SK-N-SH treated with all-trans-retinoic acid at 6 μM for 48 hours (cell line): ENCODE data around the gene OMP.
A peak's percentile ranks its signal among the peaks of the same experiment; 100 is the strongest.

ENCODE experiments used
- ATAC-seq: fragments of 200-7000 bp; cut with Tn5 transposase; 3 replicates; pipeline ENCODE4 v1.9.1; 2020; ENCODE audit warnings: mild to moderate bottlenecking, moderate library complexity
- ARNTL ChIP-seq: fragments of 450-650 bp; formaldehyde crosslinking; IDR thresholded peaks from 2 replicates; pipeline ENCODE4 v1.5.0; 2020; ENCODE audit warnings: low read depth, mild to moderate bottlenecking, moderate library complexity, borderline replicate concordance
- BACH2 ChIP-seq: fragments of 250-450 bp; sonication (Bioruptor Pico); IDR thresholded peaks from 2 replicates; pipeline ENCODE4 v1.9.0; 2021; ENCODE audit warnings: mild to moderate bottlenecking, borderline replicate concordance
- CREB5 ChIP-seq: fragments of 250-450 bp; sonication (Bioruptor Pico); IDR thresholded peaks from 2 replicates; pipeline ENCODE4 v1.5.1; 2020; ENCODE audit warnings: low read depth, mild to moderate bottlenecking, moderate library complexity
- CSDC2 ChIP-seq: fragments of 250-450 bp; sonication (Bioruptor Pico); IDR thresholded peaks from 2 replicates; pipeline ENCODE4 v1.5.0; 2020; ENCODE audit warnings: mild to moderate bottlenecking, moderate library complexity
- CSRNP3 ChIP-seq: fragments of 250-450 bp; sonication (Bioruptor Pico); IDR thresholded peaks from 2 replicates; pipeline ENCODE4 v1.5.1; 2021; ENCODE audit warnings: mild to moderate bottlenecking, moderate library complexity
- ESRRG ChIP-seq: fragments of 250-450 bp; sonication (Bioruptor Pico); IDR thresholded peaks from 2 replicates; pipeline ENCODE4 v1.6.1; 2021; ENCODE audit warnings: mild to moderate bottlenecking
- GLIS3 ChIP-seq: fragments of 250-450 bp; sonication (Bioruptor Pico); IDR thresholded peaks from 2 replicates; pipeline ENCODE4 v1.5.0; 2020; ENCODE audit warnings: mild to moderate bottlenecking, moderate library complexity
- ISL1 ChIP-seq: fragments of 250-450 bp; sonication (Bioruptor Pico); IDR thresholded peaks from 2 replicates; pipeline ENCODE4 v2.1.2; 2022; ENCODE audit warnings: mild to moderate bottlenecking, moderate library complexity
- OSR1 ChIP-seq: fragments of 250-450 bp; sonication (Bioruptor Pico); IDR thresholded peaks from 2 replicates; pipeline ENCODE4 v1.8.0; 2022; ENCODE audit warnings: moderate library complexity, mild to moderate bottlenecking, inconsistent platforms
- PATZ1 ChIP-seq: fragments of 250-450 bp; sonication (Bioruptor Pico); IDR thresholded peaks from 2 replicates; pipeline ENCODE4 v1.8.0; 2020; ENCODE audit warnings: mild to moderate bottlenecking, moderate library complexity, borderline replicate concordance
- POU6F1 ChIP-seq: fragments of 250-450 bp; sonication (Bioruptor Pico); IDR thresholded peaks from 2 replicates; pipeline ENCODE4 v1.8.0; 2021; ENCODE audit warnings: low read depth, mild to moderate bottlenecking, moderate library complexity, borderline replicate concordance
- PPARA ChIP-seq: fragments of 250-450 bp; sonication (Bioruptor Pico); IDR thresholded peaks from 2 replicates; pipeline ENCODE4 v1.5.0; 2020; ENCODE audit warnings: mild to moderate bottlenecking, borderline replicate concordance
- RARB ChIP-seq: fragments of 250-450 bp; sonication (Bioruptor Pico); IDR thresholded peaks from 2 replicates; pipeline ENCODE4 v1.8.0; 2021; ENCODE audit warnings: mild to moderate bottlenecking, moderate library complexity
- SNAI2 ChIP-seq: fragments of 250-450 bp; sonication (Bioruptor Pico); IDR thresholded peaks from 2 replicates; pipeline ENCODE4 v1.5.0; 2020; ENCODE audit warnings: mild to moderate bottlenecking, moderate library complexity
- TCF4 ChIP-seq: fragments of 250-450 bp; sonication (Bioruptor Pico); IDR thresholded peaks from 2 replicates; pipeline ENCODE4 v1.8.0; 2021; ENCODE audit warnings: mild to moderate bottlenecking, moderate library complexity, borderline replicate concordance
- TOX ChIP-seq: fragments of 250-450 bp; sonication (Bioruptor Pico); IDR thresholded peaks from 2 replicates; pipeline ENCODE4 v1.8.0; 2021; ENCODE audit warnings: mild to moderate bottlenecking, moderate library complexity, borderline replicate concordance
- TSHZ2 ChIP-seq: fragments of 250-450 bp; sonication (Bioruptor Pico); IDR thresholded peaks from 2 replicates; pipeline ENCODE4 v1.5.0; 2020; ENCODE audit warnings: mild to moderate bottlenecking, moderate library complexity
- ZFP3 ChIP-seq: fragments of 250-450 bp; sonication (Bioruptor Pico); IDR thresholded peaks from 2 replicates; pipeline ENCODE4 v1.5.0; 2020; ENCODE audit warnings: mild to moderate bottlenecking, moderate library complexity
- ZFP30 ChIP-seq: fragments of 450-650 bp; formaldehyde crosslinking; IDR thresholded peaks from 2 replicates; pipeline ENCODE4 v1.5.0; 2022; ENCODE audit warnings: mild to moderate bottlenecking, moderate library complexity
- ZNF565 ChIP-seq: fragments of 450-650 bp; formaldehyde crosslinking; conservative IDR thresholded peaks from 2 replicates; pipeline ENCODE4 v1.5.0; 2020; ENCODE audit warnings: low read depth, mild to moderate bottlenecking, moderate library complexity
- ZNF70 ChIP-seq: fragments of 450-650 bp; formaldehyde crosslinking; IDR thresholded peaks from 2 replicates; pipeline ENCODE4 v1.5.0; 2020; ENCODE audit warnings: mild to moderate bottlenecking, moderate library complexity
- ZNF8 ChIP-seq: fragments of 450-650 bp; formaldehyde crosslinking; IDR thresholded peaks from 2 replicates; pipeline ENCODE4 v1.5.0; 2020; ENCODE audit warnings: mild to moderate bottlenecking, moderate library complexity

The OMP gene

DNA sequence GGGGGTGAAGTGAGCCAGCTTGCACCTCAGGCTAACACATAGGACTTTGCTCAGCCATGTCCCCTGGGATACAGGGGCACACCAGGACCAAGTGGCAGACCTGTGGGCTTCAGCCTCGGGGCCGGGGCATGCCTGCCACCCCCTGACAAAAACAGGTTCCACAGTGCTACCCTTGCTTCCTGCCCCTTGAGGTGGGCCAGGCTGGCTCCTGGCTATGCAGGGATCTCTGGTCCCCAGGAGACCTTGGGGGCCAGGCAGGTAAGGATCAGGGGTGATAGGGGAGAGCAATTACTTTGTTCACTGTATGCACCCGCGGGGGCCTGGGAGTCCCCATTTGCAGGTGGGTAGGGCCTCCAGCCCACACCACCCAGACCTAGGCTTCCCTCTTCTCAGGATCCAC is 23.1 kb downstream of the OMP start (continued):
- no peak for TF ChIP-seq POU6F1 (CRISPR knock-in tag)
- TF ChIP-seq TOX (CRISPR knock-in tag), result no peak
- TF ChIP-seq OSR1 (CRISPR knock-in tag), result no peak
- no peak for TF ChIP-seq PPARA (CRISPR knock-in tag)
- no peak for TF ChIP-seq SNAI2
- TF ChIP-seq ESRRG (CRISPR knock-in tag), result no peak
- no peak for TF ChIP-seq RARB (CRISPR knock-in tag)

DNA sequence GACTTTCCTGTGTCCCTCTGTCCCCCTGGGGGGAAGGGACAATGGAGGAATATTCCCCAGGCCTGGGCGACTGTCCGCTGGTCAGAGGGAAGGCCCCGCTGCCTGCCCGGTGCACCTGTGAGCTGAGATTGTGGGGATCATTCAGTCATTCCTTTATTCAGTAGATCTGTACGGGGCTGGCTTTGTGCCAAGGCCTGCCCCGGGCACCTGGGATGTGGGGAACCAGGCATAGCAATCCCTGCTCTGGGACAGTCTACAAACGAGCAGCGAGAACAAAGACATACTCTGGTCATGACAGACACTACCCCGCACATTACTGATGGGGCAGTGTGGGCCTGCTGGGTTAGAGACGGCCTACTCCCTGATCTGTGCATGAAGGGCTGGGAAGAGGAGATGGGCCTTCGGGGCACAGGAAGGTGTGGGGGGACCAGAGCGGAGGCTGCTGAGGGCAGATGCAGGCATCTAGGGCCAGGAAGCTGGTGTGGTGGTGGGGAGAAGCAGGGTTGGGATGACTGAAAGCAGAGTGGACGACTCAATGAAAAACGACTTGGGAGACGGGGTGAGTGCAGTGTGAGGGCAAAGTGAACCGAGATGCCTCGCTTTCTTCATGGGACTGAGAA is 23.6 kb downstream of the OMP start:
- ATAC-seq, result peak; percentile 6; the same call in 1 of the 3 replicates
- TF ChIP-seq CREB5, result no peak
- no peak for TF ChIP-seq ZNF70
- no peak for TF ChIP-seq GLIS3 (CRISPR knock-in tag)
- no peak for TF ChIP-seq OSR1 (CRISPR knock-in tag)
- TF ChIP-seq TSHZ2, result no peak
- TF ChIP-seq CSDC2, result no peak
- no peak for TF ChIP-seq POU6F1 (CRISPR knock-in tag)
- no peak for TF ChIP-seq PATZ1 (CRISPR knock-in tag)
- no peak for TF ChIP-seq CSRNP3 (CRISPR knock-in tag)

- no peak for TF ChIP-seq BACH2
- no peak for TF ChIP-seq SNAI2
- no peak for TF ChIP-seq ZFP30
- TF ChIP-seq PPARA (CRISPR knock-in tag), result no peak
- no peak for TF ChIP-seq ZNF565 (CRISPR knock-in tag)
- TF ChIP-seq RARB (CRISPR knock-in tag), result no peak
- TF ChIP-seq CSRNP3 (CRISPR knock-in tag), result no peak
- TF ChIP-seq ZNF70, result no peak
- no peak for TF ChIP-seq ZFP3 (CRISPR knock-in tag)
- no peak for TF ChIP-seq ARNTL (CRISPR knock-in tag)
- no peak for TF ChIP-seq ZNF8 (CRISPR knock-in tag)
- no peak for TF ChIP-seq ESRRG (CRISPR knock-in tag)
- TF ChIP-seq CSDC2, result no peak
- TF ChIP-seq TCF4, result no peak
- TF ChIP-seq ISL1 (CRISPR knock-in tag), result no peak
- no peak for TF ChIP-seq OSR1 (CRISPR knock-in tag)
- ATAC-seq, result peak; percentile 24
These were observed 24.2 kb downstream of the OMP start for GRCh38 chr11:77126861-77127234.
